Stimulated activated CD8-positive, alpha-beta memory T cell treated with anti-CD3 and anti-CD28 coated beads, Interleukin-4, amount 100 ng/mL, for 48 hours (primary cell): Measurements from ENCODE around the gene LRRIQ1.
A peak's percentile ranks its signal among the peaks of the same experiment; 100 is the strongest.
"Not testable (repeated sequence)": the region's sequence is repeated elsewhere in the genome, so short reads cannot be mapped to it uniquely, and the experiment has no call there.

Experiments used
- DNase-seq: peaks from one replicate; pipeline ENCODE4 v3.0.0-alpha.2; 2020

Gene LRRIQ1

GRCh38 chr12:85036234-85036707 is at the start of gene LRRIQ1, which contains the start of gene TSPAN19:
Gene LRRIQ1 (plus strand): TSS chr12:85036351. CDS start chr12:85038177, 1,826 bp downstream.
Gene TSPAN19 (minus strand): TSS chr12:85036277. CDS start chr12:85029946, 6,331 bp downstream.
- peak; percentile 36 for DNase-seq

GRCh38 chr12:84986586-84986985 is 49.6 kb upstream of the LRRIQ1 start:
- DNase-seq, result no peak

GRCh38 chr12:84994426-84994825 is 41.7 kb upstream of the LRRIQ1 start:
- DNase-seq, result no peak

GRCh38 chr12:84995641-84996040 is 40.5 kb upstream of the LRRIQ1 start:
- DNase-seq, result no peak

- DNase-seq, result no peak
Observed at GRCh38 chr12:84996759-84997158, 39.4 kb upstream of the LRRIQ1 start.

GRCh38 chr12:84998341-84998740 is 37.8 kb upstream of the LRRIQ1 start:
- no peak for DNase-seq

GRCh38 chr12:85000729-85001128 is 35.4 kb upstream of the LRRIQ1 start:
- no peak for DNase-seq

- DNase-seq, result no peak
Observed at GRCh38 chr12:85002778-85003296, 33.3 kb upstream of the LRRIQ1 start.

- no peak for DNase-seq
Observed at GRCh38 chr12:85004204-85004603, 31.9 kb upstream of the LRRIQ1 start.

- not testable (repeated sequence) for DNase-seq
Observed at GRCh38 chr12:85005047-85005446, 31.1 kb upstream of the LRRIQ1 start.

GRCh38 chr12:85005615-85006014 is 30.5 kb upstream of the LRRIQ1 start:
- DNase-seq, result no peak

GRCh38 chr12:85006206-85006605 is 29.9 kb upstream of the LRRIQ1 start:
- DNase-seq, result no peak

- no peak for DNase-seq
Observed at GRCh38 chr12:85007836-85008235, 28.3 kb upstream of the LRRIQ1 start.

- DNase-seq, result no peak
Observed at GRCh38 chr12:85016413-85016812, 19.7 kb upstream of the LRRIQ1 start.

- DNase-seq, result no peak
Observed at GRCh38 chr12:85017133-85017532, 19.0 kb upstream of the LRRIQ1 start.

- no peak for DNase-seq
Observed at GRCh38 chr12:85017618-85018017, 18.5 kb upstream of the LRRIQ1 start.

- DNase-seq, result no peak
Observed at GRCh38 chr12:85018098-85018497, 18.1 kb upstream of the LRRIQ1 start.

- DNase-seq, result no peak
Observed at GRCh38 chr12:85029456-85029855, 6.7 kb upstream of the LRRIQ1 start.

- no peak for DNase-seq
Observed at GRCh38 chr12:85036733-85037132, 582 bp downstream of the LRRIQ1 start.

- no peak for DNase-seq
Observed at GRCh38 chr12:85041395-85041794, 5.2 kb downstream of the LRRIQ1 start.

- DNase-seq, result no peak
Observed at GRCh38 chr12:85043829-85044228, 7.7 kb downstream of the LRRIQ1 start.

- peak; percentile 31 for DNase-seq
Observed at GRCh38 chr12:85057370-85057963, 21.3 kb downstream of the LRRIQ1 start.

GRCh38 chr12:85058339-85058738 is 22.2 kb downstream of the LRRIQ1 start:
- no peak for DNase-seq

GRCh38 chr12:85059594-85059993 is 23.4 kb downstream of the LRRIQ1 start:
- DNase-seq, result no peak

- DNase-seq, result no peak
Observed at GRCh38 chr12:85060916-85061315, 24.8 kb downstream of the LRRIQ1 start.
